ENCODE measurements around the gene CELA3B.
"Not testable (repeated sequence)": the region's sequence is repeated elsewhere in the genome, so short reads cannot be mapped to it uniquely, and the experiment has no call there.

DNA sequence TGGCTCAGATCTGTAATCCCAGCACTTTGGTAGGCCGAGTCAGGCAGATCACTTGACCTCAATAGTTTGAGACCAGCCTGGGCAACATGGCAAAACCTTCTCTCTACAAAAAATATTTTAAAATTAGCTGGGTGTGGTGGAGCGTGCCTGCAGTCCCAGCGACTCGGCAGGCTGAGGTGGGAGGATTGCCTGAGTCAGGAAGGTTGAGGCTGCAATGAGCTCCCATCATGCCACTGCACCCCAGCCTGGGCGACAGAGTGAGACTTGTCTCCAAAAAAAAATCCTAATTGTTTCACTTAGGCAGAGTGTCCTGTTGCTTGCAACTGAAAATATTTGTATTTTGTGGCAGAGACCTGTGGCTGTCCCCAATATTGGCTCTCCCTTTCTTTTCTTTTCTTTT is 7.8 kb upstream of the CELA3B start:
- TF ChIP-seq, protein P1, sequence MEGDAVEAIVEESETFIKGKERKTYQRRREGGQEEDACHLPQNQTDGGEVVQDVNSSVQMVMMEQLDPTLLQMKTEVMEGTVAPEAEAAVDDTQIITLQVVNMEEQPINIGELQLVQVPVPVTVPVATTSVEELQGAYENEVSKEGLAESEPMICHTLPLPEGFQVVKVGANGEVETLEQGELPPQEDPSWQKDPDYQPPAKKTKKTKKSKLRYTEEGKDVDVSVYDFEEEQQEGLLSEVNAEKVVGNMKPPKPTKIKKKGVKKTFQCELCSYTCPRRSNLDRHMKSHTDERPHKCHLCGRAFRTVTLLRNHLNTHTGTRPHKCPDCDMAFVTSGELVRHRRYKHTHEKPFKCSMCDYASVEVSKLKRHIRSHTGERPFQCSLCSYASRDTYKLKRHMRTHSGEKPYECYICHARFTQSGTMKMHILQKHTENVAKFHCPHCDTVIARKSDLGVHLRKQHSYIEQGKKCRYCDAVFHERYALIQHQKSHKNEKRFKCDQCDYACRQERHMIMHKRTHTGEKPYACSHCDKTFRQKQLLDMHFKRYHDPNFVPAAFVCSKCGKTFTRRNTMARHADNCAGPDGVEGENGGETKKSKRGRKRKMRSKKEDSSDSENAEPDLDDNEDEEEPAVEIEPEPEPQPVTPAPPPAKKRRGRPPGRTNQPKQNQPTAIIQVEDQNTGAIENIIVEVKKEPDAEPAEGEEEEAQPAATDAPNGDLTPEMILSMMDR (IDR thresholded peaks at IDR 0.05) = not testable (repeated sequence)
- TF ChIP-seq POLR2AphosphoS5, POLR2A, EP300 (IDR thresholded peaks at IDR 0.05): not testable (repeated sequence)

All from gastroesophageal sphincter (tissue), 3 donors.